Measurements from ENCODE around the gene SGSM1. TPM values are rescaled to one million over a fixed set of nuclear protein-coding genes. Genes with fewer than 3 reads are reported as not detected.
A peak's percentile ranks its signal among the peaks of the same experiment; 100 is the strongest.

SGSM1 gene
- total RNA-seq, 1 experiment from 2014 or later = 0.29 TPM

DNA sequence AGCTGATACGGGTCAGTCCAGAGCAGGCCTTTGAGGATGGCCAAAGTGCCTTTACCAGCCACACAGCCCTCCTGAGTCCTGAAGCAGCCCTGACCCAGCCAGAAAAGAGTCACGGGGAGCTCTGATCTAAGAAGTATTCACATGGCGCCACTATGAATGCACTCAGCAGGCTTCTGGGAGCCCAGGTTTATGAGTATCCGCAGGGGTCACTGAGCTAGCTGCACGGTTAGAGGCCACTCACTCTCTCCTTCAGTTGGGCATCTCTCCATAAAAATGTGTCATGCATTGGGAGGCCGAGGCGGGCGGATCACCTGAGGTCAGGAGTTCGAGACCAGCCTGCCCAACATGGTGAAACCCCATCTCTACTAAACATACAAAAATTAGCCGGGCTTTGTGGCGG lies 156.8 kb downstream of the SGSM1 start:
- no TSS peak for BruUV-seq (replicated peaks)
- ChIA-PET CTCF (no interaction called here), POLR2A (ENCODE audit: unreplicated experiment) (no interaction called here)
- Histone ChIP-seq H3K9ac (ENCODE audit: low read length) (no peak overlapping the region), H3F3A (ENCODE audit: low read length, unreplicated experiment) (no peaks in the 10 kb centered on the region), H3K4me3 (ENCODE audit: low read length) (no peak overlapping the region), H3K9me3 (ENCODE audit: low read length) (no peaks in the 10 kb centered on the region), H3K4me2 (ENCODE audit: low read length) (no peak overlapping the region), H3K27ac (ENCODE audit: low read length) (no peak overlapping the region), H4K20me1 (ENCODE audit: low read length) (no peaks in the 10 kb centered on the region), H3K9me2 (replicated peaks; ENCODE audit: low read length) (no peaks in the 10 kb centered on the region), H2AFZ (ENCODE audit: low read length) (no peak overlapping the region), H3K79me2 (ENCODE audit: low read length) (peaks cover 59% of the 10 kb centered on the region), H3K4me1 (ENCODE audit: insufficient read depth, low read length) (peaks cover 23% of the 10 kb centered on the region), H3K36me3 (ENCODE audit: low read depth, low read length) (no peaks in the 10 kb centered on the region; the same call in 1 of the 2 replicates), H3K27me3 (ENCODE audit: low read length) (no peaks in the 10 kb centered on the region)
- TF ChIP-seq, protein P1, sequence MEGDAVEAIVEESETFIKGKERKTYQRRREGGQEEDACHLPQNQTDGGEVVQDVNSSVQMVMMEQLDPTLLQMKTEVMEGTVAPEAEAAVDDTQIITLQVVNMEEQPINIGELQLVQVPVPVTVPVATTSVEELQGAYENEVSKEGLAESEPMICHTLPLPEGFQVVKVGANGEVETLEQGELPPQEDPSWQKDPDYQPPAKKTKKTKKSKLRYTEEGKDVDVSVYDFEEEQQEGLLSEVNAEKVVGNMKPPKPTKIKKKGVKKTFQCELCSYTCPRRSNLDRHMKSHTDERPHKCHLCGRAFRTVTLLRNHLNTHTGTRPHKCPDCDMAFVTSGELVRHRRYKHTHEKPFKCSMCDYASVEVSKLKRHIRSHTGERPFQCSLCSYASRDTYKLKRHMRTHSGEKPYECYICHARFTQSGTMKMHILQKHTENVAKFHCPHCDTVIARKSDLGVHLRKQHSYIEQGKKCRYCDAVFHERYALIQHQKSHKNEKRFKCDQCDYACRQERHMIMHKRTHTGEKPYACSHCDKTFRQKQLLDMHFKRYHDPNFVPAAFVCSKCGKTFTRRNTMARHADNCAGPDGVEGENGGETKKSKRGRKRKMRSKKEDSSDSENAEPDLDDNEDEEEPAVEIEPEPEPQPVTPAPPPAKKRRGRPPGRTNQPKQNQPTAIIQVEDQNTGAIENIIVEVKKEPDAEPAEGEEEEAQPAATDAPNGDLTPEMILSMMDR (conservative IDR thresholded peaks at IDR 0.05; ENCODE audit: low read depth, low read length) = no peak
- no peak for TF ChIP-seq EZH2 (IDR thresholded peaks at IDR 0.05; ENCODE audit: low read length, unreplicated experiment)
- no peak for TF ChIP-seq EZH2phosphoT487 (IDR thresholded peaks at IDR 0.05; ENCODE audit: borderline replicate concordance, low read length)
- ATAC-seq = no peak
- intact Hi-C loops (cut with micrococcal nuclease) = no loop called here
- DNase-seq = no peak

DNA sequence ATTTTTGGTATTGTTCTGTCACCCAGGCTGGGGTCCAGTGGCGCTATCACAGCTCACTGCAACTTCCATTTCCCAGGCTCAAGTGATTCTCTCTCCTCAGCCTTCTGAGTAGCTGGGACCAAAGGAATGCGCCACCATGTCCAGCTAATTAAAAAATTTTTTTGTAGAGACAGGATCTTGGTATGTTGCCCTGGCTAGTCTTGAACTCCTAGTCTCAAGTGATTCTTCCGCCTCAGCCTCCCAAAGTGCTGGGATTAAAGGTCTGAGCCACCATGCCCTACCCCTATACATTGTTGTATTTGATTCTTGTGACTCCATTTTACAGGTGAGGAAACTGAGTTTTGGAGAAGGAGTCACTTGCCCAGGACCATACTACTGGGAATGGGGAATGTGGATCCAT lies 158.4 kb downstream of the SGSM1 start:
- BruUV-seq (replicated peaks) = no TSS peak
- Histone ChIP-seq H3K9ac (ENCODE audit: low read length) (no peak overlapping the region), H3K4me3 (ENCODE audit: low read length) (no peak overlapping the region), H3K9me3 (ENCODE audit: low read length) (no peaks in the 10 kb centered on the region), H3K4me1 (ENCODE audit: insufficient read depth, low read length) (peaks cover 39% of the 10 kb centered on the region), H3K4me2 (ENCODE audit: low read length) (no peak overlapping the region), H3K27me3 (ENCODE audit: low read length) (no peaks in the 10 kb centered on the region), H3K9me2 (replicated peaks; ENCODE audit: low read length) (no peaks in the 10 kb centered on the region), H3K36me3 (ENCODE audit: low read depth, low read length) (no peaks in the 10 kb centered on the region; the same call in 1 of the 2 replicates), H4K20me1 (ENCODE audit: low read length) (no peaks in the 10 kb centered on the region), H3K79me2 (ENCODE audit: low read length) (peaks cover 63% of the 10 kb centered on the region), H3F3A (ENCODE audit: low read length, unreplicated experiment) (no peaks in the 10 kb centered on the region), H2AFZ (ENCODE audit: low read length) (no peak overlapping the region), H3K27ac (ENCODE audit: low read length) (no peak overlapping the region)
- ATAC-seq (no peak), DNase-seq (no peak)
- POLR2A ChIA-PET (ENCODE audit: unreplicated experiment) = no interaction called here
- no peak for TF ChIP-seq EZH2phosphoT487 (IDR thresholded peaks at IDR 0.05; ENCODE audit: borderline replicate concordance, low read length)
- no peak for TF ChIP-seq EZH2 (IDR thresholded peaks at IDR 0.05; ENCODE audit: low read length, unreplicated experiment)
- TF ChIP-seq, protein P1 (conservative IDR thresholded peaks at IDR 0.05; ENCODE audit: low read depth, low read length) = no peak
- CTCF ChIA-PET = no interaction called here
- intact Hi-C loops (cut with micrococcal nuclease) = no loop called here

GRCh38 chr22:24965822-24966626 lies 160.0 kb downstream of the SGSM1 start:
- ChIA-PET CTCF (no interaction called here), POLR2A (ENCODE audit: unreplicated experiment) (interaction anchor here (0.6 kb wide), 1 partner anchor 61 kb away, joined by 3 read pairs; no protein-coding TSS in a partner anchor)
- H3K9me2 ChIP-seq (replicated peaks; ENCODE audit: low read length) = no peaks in the 10 kb centered on the region
- H3K36me3 ChIP-seq (ENCODE audit: low read depth, low read length) = no peaks in the 10 kb centered on the region; the same call in 1 of the 2 replicates
- H3K79me2 ChIP-seq (ENCODE audit: low read length) = peaks cover 66% of the 10 kb centered on the region
- H2AFZ ChIP-seq (ENCODE audit: low read length) = no peak overlapping the region
- no peaks in the 10 kb centered on the region for H3F3A ChIP-seq (ENCODE audit: low read length, unreplicated experiment)
- 0 out of 2 replicates have a peak overlapping the region, but pooled peaks have one; percentile 26 for H3K9ac ChIP-seq (ENCODE audit: low read length)
- no peak for TF ChIP-seq EZH2 (IDR thresholded peaks at IDR 0.05; ENCODE audit: low read length, unreplicated experiment)
- no peak for TF ChIP-seq EZH2phosphoT487 (IDR thresholded peaks at IDR 0.05; ENCODE audit: borderline replicate concordance, low read length)
- TF ChIP-seq, protein P1 (conservative IDR thresholded peaks at IDR 0.05; ENCODE audit: low read depth, low read length) = no peak
- H3K27me3 ChIP-seq (ENCODE audit: low read length) = no peaks in the 10 kb centered on the region
- intact Hi-C loops (cut with micrococcal nuclease) = no loop called here
- H3K4me3 ChIP-seq (ENCODE audit: low read length) = no peak overlapping the region
- H3K4me1 ChIP-seq (ENCODE audit: insufficient read depth, low read length) = peaks cover 52% of the 10 kb centered on the region
- BruUV-seq (replicated peaks) = no TSS peak
- no peaks in the 10 kb centered on the region for H3K9me3 ChIP-seq (ENCODE audit: low read length)
- no peaks in the 10 kb centered on the region for H4K20me1 ChIP-seq (ENCODE audit: low read length)
- DNase-seq (peak; percentile 58), ATAC-seq (peak; percentile 61)
- peak overlapping the region; percentile 62 for H3K4me2 ChIP-seq (ENCODE audit: low read length)
- H3K27ac ChIP-seq (ENCODE audit: low read length) = peak overlapping the region; percentile 55
